Measurements from ENCODE around the gene CDK14. TPM values are rescaled to one million over a fixed set of nuclear protein-coding genes. Genes with fewer than 3 reads are reported as not detected.

The CDK14 gene
- total and polyA plus RNA-seq, 4 donors = 4.2 to 12.4 (median 7.4) TPM

DNA sequence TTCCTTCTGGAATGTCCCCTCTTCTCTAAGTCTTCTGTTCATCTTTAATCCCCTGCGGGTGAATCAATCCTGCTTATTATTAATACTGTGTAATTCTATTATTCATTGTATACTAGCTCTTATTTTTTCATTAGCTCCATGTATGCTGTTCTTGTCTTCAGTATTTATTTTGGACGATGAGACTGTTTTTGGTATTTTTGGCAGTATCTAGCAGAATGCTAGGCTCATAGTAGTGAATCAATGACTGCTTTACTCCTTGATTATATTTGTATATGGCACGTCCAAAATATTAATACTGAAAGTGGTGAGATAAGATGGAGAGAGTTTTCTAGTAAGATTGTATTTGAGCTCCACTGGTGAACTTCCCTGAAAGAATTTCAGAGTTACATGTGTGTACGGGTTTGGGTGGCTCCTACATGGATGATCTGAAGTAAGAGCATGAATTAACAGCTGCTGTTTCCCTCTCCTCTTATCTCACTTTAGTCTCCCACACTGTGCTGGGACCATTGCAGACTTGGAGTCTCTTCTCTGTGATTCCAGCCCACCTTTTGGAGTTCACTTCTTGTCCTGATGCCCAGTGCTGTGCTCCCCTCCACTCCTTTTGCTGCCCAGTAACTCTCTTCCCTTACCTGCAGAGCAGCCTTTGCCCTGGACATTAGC lies 226.0 kb downstream of the CDK14 start (continued):
- TF ChIP-seq CTCF (IDR thresholded peaks at IDR 0.05; ENCODE audit: low read depth, low read length, missing input control) (no peak), FOXA1 (IDR thresholded peaks at IDR 0.05) (no peak), SP1 (IDR thresholded peaks at IDR 0.05) (no peak)

GRCh38 chr7:90824386-90825307 lies 228.5 kb downstream of the CDK14 start:
- TF ChIP-seq JUND (IDR thresholded peaks at IDR 0.05) (no peak), TAF1 (conservative IDR thresholded peaks at IDR 0.05) (no peak), HNF4G (IDR thresholded peaks at IDR 0.05) (no peak), REST (IDR thresholded peaks at IDR 0.05) (no peak), GABPA (IDR thresholded peaks at IDR 0.05 in 1 of 2, conservative IDR thresholded peaks at IDR 0.05 in 1 of 2) (no peak)

GRCh38 chr7:90825779-90826178 lies 229.7 kb downstream of the CDK14 start:
- Histone ChIP-seq H3K27me3 (ENCODE audit: control insufficient read depth in 4 of 4, insufficient read depth in 4 of 4, low read length in 3 of 4) (no peaks in the 10 kb centered on the region), H3K9ac (ENCODE audit: low read depth in 1 of 2, low read length in 2 of 2) (no peak overlapping the region), H3K27ac (ENCODE audit: low read depth in 1 of 2, low read length in 2 of 2) (no peak overlapping the region), H3K36me3 (ENCODE audit: control insufficient read depth in 4 of 4, insufficient read depth in 3 of 4, low read depth in 1 of 4, low read length in 3 of 4) (no peaks in the 10 kb centered on the region), H3K4me1 (ENCODE audit: control insufficient read depth in 4 of 4, insufficient read depth in 4 of 4, low read length in 3 of 4) (peaks cover 0 to 4% (median 2%) of the 10 kb centered on the region in 4 donors), H3K4me3 (ENCODE audit: low read depth in 1 of 3, low read length in 3 of 3) (no peak overlapping the region), H3K9me3 (ENCODE audit: control insufficient read depth in 4 of 4, low read length in 3 of 4) (no peaks in the 10 kb centered on the region)
- whole genome bisulfite sequencing = 86% methylated on average over 2 of the region's 2 CpGs
- DNase-seq (ENCODE audit: low spot score) = no peak
- TF ChIP-seq CTCF (IDR thresholded peaks at IDR 0.05; ENCODE audit: low read depth, low read length, missing input control) (no peak), TAF1 (conservative IDR thresholded peaks at IDR 0.05) (no peak), SP1 (IDR thresholded peaks at IDR 0.05) (no peak), EGR1 (IDR thresholded peaks at IDR 0.05; ENCODE audit: low read depth in 2 of 2) (no peak), ZBTB33 (IDR thresholded peaks at IDR 0.05) (no peak), HNF4G (IDR thresholded peaks at IDR 0.05) (no peak), GABPA (IDR thresholded peaks at IDR 0.05 in 1 of 2, conservative IDR thresholded peaks at IDR 0.05 in 1 of 2) (no peak), NR2F2 (IDR thresholded peaks at IDR 0.05) (no peak), JUND (IDR thresholded peaks at IDR 0.05) (no peak), YY1 (IDR thresholded peaks at IDR 0.05) (no peak), FOXA1 (IDR thresholded peaks at IDR 0.05) (no peak), FOXA2 (IDR thresholded peaks at IDR 0.05) (no peak), RAD21 (IDR thresholded peaks at IDR 0.05) (no peak), RXRA (IDR thresholded peaks at IDR 0.05) (no peak)
- TF ChIP-seq, protein P1, sequence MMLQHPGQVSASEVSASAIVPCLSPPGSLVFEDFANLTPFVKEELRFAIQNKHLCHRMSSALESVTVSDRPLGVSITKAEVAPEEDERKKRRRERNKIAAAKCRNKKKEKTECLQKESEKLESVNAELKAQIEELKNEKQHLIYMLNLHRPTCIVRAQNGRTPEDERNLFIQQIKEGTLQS (IDR thresholded peaks at IDR 0.05) = no peak

More at GRCh38 chr7:90824386-90825307, 228.5 kb downstream of the CDK14 start:
- Histone ChIP-seq H3K36me3 (ENCODE audit: control insufficient read depth in 4 of 4, insufficient read depth in 3 of 4, low read depth in 1 of 4, low read length in 3 of 4) (no peaks in the 10 kb centered on the region), H3K9ac (ENCODE audit: low read depth in 1 of 2, low read length in 2 of 2) (no peak overlapping the region), H3K9me3 (ENCODE audit: control insufficient read depth in 4 of 4, low read length in 3 of 4) (no peaks in the 10 kb centered on the region), H3K27me3 (ENCODE audit: control insufficient read depth in 4 of 4, insufficient read depth in 4 of 4, low read length in 3 of 4) (no peaks in the 10 kb centered on the region), H3K4me1 (ENCODE audit: control insufficient read depth in 4 of 4, insufficient read depth in 4 of 4, low read length in 3 of 4) (peaks cover 0 to 4% (median 2%) of the 10 kb centered on the region in 4 donors), H3K4me3 (ENCODE audit: low read depth in 1 of 3, low read length in 3 of 3) (no peak overlapping the region), H3K27ac (ENCODE audit: low read depth in 1 of 2, low read length in 2 of 2) (no peak overlapping the region)
- WGBS = 65% methylated on average over 5 of the region's 5 CpGs
- no peak for DNase-seq (ENCODE audit: low spot score)
